HG03280 (cell line): ENCODE results near the gene GPR155.
A peak's percentile ranks its signal among the peaks of the same experiment; 100 is the strongest.
"Not testable (repeated sequence)": the region's sequence is repeated elsewhere in the genome, so short reads cannot be mapped to it uniquely, and the experiment has no call there.

ENCODE experiments used
- ATAC-seq: cut with Tn5 transposase; IDR thresholded peaks from one replicate; pipeline ENCODE4 v1.9.1; 2021; ENCODE audit warnings: mild to moderate bottlenecking, moderate library complexity; ENCODE audit not compliant: unreplicated experiment

Gene GPR155

DNA sequence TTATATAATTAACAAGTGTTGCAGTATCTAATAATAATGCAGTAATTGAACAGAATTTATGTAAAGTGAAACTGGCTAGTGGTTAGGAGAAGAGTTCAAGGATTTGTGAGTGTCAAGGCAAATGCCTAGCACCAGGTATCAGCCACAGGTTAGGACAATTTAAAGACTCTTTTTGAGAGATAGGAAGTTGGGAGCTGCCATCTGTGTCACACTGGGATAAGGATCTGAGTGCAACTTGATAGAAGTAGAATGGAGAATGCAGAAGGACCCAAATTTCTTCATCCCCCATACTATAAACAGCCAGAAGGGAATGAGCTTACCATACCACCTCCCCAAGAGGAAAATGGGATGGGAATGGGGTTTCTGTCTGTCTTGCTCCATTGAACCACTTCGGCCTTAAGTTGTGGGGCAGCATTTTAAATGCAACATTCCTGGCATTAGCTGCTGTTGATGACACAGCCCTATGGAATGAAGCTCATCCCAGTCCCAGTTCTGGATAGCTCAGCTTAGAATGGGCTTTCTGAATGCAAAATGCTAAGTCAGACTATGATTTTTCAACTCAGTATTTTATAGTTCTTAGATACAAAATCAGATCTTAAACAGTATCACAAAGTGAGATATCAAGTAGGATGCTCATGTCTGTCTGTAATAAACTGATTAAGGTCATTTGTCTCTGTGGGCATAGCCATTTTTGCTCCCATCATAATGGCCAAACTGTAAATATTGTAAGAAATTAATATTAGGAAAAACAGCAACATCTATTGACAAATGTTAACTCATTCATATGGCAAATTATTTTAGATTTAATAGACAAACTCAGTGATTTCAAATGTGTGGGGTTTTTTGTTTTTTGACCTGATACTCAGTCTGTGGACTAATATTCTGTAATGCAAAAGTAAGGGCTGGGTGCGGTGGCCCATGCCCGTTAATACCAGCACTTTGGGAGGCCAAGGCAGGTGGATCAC, 44.0 kb downstream of the GPR155 start:
- ATAC-seq, result no peak

DNA sequence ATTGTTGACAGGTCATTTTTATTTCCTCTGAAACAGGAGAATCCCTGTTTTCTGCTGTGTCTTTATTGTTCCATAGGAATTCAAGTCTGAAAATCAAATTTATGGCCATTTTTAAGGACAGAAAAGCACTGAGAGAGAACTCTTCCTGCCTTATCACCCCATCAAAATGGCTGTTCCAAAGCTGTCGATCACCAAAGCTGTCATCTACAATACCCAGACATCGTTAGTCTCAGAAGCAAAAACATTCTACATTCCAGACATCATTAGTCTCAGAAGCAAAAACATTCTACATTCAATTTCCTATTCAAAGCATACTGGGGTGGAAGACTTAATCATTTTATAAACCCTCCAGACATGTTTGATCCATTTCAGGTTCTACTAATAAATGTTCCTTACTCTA, 46.9 kb downstream of the GPR155 start:
- ATAC-seq, result no peak

DNA sequence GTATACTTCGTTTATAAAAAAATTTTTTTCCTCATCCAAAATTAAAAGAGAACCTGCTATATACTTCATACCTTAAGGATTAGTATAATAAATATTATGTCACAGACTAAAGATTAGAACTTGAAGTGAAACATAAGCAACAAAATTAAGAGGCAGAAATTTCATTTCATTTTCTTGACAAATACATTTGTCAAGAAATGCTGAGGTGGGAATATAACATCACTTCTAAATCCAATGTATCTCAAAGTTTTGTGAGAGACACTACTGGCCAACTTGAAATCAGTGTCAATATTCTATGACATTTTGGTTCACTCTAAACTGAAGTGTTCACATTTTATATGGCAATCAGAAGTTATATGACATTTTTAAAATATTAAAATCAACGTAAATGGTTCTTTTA, 47.5 kb downstream of the GPR155 start:
- ATAC-seq, result no peak

DNA sequence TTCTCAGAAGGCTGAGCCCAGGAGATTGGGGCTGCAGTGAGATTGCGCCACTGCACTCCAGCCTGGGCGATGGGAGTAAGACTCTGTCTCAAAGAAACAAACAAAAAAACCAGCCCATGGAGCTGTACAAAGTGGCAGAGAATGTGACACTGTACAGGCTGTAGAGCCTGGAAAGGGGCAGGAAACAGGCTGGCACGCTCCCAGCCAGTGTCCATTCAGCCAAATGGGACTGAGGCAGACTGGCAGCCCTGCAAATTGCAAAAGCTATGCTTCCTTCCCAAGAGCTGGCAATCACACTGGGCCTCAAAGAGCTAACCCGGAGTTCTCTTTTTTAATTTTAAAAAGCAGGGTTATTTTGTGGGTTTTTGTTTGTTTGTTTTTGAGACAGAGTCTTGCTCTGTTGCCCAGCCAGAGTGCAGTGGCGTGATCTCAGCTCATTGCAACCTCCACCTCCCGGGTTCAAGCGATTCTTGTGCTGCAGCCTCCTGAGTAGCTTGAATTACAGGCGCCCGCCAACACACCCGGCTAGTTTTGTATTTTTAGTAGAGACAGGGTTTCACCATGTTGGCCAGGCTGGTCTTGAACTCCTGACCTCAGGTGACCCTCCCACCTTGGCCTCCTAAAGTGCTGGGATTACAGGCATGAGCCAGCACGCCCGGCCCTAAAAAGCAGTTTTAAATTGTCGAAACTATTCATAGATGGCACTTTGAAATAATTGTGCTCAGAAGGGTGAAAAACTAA, 48.5 kb downstream of the GPR155 start:
- no peak for ATAC-seq

DNA sequence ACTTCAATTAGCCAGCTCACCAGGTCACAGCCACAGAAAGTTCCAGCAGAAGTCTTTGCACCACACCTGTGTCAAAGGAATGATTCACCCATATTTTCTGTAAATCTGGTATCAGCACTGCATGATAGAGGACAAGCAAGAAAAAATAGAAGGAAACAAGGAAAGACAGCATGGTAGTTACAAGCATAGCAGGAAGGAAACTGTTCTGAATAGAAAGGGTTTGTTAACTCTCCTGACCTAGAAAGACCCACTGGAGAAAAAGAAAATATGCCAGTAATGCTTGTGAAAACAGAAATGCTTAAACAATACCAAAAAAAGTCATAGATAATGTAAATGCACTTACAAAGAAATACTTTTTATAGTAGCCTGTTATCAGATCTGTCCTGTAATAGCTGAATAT, 50.5 kb downstream of the GPR155 start:
- ATAC-seq, result no peak

DNA sequence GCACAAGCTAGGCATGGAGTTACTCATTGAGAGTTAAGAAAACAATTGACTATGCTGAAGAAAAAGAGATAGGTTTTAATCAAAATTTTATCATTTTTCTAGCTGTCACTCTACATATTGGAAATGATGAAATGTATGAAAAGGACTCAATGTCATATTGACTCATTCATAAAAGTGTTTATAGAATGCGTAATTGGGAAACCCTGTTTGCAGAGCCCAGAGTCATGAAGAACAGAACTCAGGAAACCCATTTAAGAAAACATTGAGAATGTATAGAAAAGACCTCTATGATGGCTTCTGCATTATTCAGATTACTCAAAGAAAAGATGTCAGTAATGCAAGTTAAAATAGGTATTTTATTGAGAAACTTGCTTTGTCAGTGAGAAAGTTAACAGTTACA, 54.9 kb downstream of the GPR155 start:
- ATAC-seq, result no peak

DNA sequence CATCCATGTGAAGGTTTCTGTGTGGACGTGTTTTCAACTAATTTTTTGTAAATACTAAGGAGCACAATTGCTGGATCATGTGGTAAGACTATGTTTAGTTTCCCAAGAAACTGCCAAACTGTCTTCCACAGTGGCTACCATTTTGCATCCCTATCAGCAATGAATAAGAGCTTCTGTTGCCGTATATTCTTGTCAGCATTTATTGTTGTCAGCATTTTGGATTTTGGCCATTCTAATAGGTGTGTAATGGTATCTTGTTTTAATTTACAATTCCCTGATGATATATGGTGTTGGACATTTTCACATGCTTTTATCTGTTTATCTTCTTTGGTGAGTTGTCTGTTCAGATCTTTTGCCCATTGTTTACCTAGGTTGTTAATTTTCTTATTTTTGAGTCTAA, 56.8 kb downstream of the GPR155 start:
- ATAC-seq, result no peak

DNA sequence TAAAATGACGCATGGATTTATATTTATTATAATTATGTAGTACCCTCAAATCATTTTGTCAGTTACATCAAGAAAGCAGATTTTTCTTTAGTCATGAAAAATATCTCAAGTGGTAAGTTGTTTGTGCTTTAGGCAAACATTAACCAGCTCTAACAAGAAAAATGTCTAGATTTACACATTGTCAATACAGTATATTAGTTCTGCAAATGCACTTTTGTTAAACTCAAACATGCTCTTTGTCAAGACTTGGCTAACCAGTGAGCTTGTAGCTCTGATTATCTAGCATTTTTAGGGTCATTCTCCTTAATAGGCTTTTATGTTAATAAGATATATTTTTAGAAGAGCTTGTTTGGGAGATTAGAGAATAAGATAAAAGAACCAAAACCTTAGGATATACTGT, 58.6 kb downstream of the GPR155 start:
- no peak for ATAC-seq

DNA sequence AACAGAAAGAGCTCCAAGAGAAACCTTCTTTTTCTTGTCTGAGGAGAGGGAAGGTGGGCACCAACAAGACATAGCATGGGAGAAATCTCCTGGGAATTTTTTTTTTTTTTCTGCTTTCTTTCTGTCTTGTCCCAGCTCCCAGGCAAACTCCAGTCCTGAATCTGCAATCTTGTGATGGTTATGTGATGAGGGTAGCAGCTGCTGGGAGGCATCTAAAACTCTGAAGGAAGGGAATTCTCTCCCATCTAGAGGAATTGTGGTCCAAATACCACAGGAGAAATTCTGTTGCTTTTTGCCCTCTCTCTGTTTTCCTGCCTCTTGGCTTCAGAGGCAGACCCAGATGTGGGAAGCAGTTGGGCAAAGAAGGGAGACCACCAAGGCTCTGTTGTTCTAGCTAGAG, 74.6 kb downstream of the GPR155 start:
- ATAC-seq, result no peak

DNA sequence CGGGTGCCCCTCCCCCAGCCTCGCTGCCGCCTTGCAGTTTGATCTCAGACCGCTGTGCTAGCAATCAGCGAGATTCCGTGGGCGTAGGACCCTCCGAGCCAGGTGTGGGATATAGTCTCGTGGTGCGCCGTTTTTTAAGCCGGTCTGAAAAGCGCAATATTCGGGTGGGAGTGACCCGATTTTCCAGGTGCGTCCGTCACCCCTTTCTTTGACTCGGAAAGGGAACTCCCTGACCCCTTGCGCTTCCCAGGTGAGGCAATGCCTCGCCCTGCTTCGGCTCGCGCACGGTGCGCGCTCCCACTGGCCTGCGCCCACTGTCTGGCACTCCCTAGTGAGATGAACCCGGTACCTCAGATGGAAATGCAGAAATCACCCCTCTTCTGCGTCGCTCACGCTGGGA, 76.8 kb downstream of the GPR155 start:
- not testable (repeated sequence) for ATAC-seq

DNA sequence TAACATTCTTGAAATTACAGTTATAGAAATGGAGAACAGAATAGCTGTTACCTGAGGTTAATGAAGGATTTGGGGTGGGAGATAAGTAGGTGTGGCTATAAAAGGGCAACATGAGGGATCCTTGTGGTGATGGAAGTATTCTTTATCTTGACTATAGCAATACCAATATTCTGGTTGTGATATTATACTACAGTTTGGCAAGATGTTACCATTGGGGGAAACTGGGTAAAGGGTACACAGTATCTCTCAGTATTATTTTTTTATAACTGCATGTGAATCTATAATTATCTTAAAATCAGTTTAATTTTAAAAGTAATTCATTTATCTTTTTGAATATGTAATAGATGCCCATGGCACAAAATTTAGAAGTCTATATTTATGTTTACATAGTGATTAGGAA, 83.2 kb downstream of the GPR155 start:
- no peak for ATAC-seq

DNA sequence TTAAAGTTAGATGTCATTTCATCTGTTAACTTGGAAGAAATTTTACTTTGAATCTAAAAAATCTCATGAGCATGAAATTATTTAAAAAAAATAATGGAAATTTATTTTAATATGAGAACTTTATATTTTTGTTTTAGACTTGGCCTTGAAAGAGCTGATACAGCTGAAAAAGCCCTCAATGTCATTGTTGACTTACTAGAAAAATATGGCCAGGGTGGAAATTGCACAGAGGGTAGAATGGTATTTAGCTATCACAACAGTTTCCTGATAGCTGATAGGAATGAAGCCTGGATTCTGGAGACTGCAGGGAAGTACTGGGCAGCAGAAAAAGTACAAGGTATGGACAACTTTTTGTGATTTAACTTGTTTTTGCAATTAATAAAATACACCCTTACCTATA, 86.0 kb downstream of the GPR155 start:
- ATAC-seq, result no peak

DNA sequence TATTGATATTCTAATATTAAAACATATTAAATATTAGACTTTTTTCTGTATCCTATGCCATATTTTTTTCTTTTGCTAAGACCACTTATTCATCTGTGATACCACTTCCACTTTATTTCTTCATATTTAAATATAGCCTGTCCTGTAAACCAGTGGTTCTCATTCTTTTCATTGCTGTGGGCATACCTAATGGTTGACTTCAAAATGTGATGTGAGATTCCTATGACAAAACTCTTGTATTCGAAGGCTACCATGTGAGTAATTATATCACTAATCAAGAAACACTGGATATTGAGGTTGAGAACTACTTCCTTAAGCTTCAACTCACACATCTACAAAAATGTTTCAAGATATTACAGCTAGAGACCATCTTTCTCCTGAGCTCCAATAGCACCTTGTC, 87.7 kb downstream of the GPR155 start:
- no peak for ATAC-seq

DNA sequence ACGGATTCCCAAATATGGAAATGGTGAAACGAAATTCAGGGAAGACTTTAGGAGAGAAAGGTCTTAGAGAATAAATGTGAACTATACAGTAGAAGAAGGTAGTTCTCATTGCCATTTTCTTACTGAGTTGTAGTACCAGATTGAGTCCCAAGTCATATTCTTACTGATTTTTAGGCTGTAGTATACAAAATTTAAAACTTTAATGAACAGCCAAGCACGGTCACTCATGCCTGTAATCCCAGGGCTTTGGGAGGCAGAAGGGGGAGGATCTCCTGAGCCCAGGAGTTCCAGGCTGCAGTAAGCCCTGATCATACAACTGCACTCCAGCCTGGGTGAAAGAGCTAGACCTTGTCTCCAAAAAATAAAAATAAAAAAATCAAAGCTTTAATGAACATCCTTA, 89.1 kb downstream of the GPR155 start:
- ATAC-seq, result no peak

DNA sequence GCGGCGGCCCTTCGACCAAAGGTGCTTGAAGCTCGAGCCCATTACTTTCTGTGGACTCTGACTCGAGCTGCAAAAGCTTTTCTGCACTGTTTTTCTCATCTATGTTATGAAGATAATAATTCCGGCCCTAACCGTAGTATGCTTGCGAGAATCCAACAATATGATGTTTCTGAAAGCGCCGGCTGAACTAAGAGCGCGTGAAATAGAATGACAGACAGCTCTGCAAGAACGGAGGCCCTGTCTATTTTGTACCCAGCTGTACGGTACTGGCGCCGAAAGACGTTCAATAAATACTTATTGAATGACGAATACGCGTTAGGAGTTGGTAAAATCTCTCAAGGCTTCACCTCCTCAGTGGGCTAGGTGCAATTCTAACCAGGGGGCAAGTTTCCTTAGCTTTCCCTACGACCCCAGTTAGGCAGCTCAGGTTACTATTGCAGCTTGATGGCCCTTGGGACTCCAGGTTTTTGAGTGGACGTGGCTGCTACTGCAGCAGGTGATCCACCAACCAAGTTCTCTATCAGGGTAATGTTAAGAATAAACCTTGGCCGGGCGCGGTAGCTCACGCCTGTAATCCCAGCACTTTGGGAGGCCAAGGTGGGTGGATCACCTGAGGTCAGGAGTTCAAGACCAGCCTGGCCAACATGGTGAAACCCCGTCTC, 90.7 kb downstream of the GPR155 start:
- ATAC-seq, result peak; percentile 23

DNA sequence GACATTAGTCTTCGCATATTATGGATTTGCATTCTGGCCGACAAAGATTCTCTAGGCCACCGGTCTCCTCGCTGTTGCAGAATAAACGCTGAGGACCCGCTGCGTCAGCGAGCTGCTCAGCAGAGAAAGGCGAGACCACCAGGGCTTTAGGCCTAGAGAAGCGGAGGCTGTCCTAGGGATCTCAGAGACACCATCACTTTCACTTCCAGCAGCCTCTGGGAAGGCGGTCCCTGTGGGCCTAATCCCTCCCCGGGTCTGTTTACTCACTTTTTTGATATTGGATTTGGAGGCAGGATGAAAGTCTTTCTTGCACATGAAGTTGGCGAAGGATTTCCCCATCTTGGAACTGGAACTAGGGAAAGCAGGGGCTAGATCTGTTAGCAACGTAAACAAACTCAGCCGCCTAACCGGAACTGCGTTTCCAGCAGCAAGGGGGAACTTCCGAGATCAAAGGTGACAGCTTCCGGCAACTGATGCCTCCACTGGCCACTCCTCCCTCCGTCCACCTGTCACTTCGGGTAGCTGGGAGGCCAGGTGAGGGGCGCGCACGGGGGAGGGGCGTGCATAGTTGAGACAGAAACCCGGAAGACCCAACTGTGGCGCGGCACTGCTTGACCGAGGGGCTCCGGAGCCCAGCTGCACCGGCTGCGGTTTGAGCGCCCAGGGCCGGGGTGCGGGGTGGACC, 91.4 kb downstream of the GPR155 start, which contains the start of gene SCRN3:
SCRN3 (plus strand) TSS at position 447 of the 685 bp plus-strand sequence. CDS start 2,554 bp downstream, outside the sequence.
- ATAC-seq, result peak; percentile 95

DNA sequence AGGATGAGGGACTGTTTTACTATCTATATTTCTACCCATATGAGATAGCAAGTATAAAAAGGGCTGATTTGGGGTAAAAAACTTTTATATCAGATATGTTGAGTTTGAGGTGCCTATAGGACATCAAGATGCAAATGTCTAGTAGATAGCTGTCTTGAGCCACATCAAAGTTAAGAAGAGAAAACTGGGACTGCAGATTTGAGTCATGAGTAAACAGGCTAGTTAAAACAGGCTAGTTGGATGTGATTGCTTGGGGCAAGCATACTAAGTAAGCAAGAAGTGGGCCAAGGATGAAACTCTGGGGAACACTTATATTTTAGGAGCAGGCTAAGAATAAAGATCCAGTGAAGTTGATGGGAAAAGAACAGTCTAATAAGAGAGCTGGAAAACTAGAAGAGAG, 94.1 kb downstream of the GPR155 start:
- ATAC-seq, result no peak

DNA sequence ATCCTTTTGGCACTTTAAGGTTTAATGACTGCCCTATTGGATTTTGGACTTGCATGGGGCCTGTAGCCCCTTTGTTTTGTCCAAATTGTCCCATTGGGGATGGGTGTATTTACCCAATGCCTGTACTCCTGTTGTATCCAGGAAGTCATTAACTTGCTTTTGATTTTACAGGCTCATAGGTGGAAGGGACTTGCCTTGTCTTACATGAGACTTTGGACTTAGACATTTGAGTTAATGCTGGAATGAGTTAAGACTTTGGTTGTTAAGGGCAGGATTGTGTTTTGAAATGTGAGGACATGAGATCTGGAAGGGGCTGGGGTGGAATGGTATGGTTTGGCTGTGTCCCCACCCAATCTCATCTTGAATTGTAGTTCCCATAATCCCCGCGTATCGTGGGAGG, 96.5 kb downstream of the GPR155 start:
- not testable (repeated sequence) for ATAC-seq

DNA sequence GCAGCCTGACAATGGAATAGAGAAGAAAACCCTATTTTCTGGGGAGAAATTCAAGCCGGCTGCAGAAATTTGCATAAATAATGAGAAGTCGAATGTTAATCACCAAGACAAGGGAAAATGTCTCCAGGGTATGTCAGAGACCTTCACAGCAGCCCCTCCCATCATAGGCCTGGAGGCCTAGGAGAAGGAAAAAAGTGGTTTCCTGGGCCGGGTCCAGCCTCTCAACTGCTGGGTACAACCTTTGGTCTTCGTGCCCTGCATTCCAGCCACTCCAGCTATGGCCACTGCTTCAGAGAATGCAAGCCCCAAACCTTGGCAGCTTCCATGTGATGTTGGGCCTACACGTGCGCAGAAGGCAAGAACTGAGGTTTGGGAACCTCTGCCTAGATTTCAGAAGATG, 97.3 kb downstream of the GPR155 start:
- ATAC-seq, result no peak

DNA sequence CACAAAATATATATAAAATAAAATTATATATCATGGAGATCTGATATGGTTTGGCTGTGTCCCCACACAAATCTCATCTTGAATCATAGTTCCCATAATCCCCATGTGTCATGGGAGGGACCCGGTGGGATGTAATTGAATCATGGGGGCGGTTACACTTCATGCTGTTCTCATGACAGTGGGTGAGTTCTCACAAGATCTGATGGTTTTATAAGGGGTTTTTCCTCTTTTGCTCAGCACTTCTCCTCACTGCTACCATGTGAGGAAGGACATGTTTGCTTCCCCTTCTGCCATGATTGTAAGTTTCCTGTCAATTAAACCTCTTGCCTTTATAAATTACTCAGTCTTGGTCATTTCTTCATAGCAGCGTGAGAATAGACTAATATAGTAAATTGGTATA, 98.1 kb downstream of the GPR155 start:
- ATAC-seq, result not testable (repeated sequence)

DNA sequence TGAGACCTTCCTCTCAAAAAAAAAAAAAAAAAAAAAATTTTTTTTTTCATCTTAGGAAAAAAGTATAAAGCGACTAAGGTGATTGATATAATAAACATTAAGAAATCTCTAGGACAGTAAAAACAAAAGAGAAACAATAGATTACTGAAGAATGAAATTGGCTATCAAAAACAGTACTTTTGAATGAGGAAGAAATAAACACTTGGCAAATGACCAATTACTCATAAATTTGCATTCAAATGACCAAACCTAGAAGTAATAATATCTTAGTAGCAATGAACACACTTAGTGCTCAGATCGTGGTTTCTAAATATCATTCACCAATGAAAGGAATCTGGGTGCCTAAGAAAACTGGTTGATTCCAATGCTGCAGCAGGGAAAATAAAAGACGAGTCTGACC, 101.6 kb downstream of the GPR155 start:
- ATAC-seq, result no peak
